SU-DHL-6 (cell line): Measurements from ENCODE around the gene CLEC14A.

Source experiments
- H2AFZ ChIP-seq: fragments of 200-600 bp; sonication (generic); 2 replicates; pipeline ENCODE4 v1.6.1; 2014; ENCODE audit warnings: low read depth, mild to moderate bottlenecking, moderate library complexity, mixed read lengths, antibody characterized with exemption, low read length; ENCODE audit not compliant: severe bottlenecking
- H3F3A ChIP-seq: fragments of 200-600 bp; shearing (Covaris generic); 2 replicates; pipeline ENCODE4 v1.6.0; 2016; ENCODE audit warnings: antibody characterized with exemption, mild to moderate bottlenecking; ENCODE audit not compliant: insufficient read depth
- H3K27ac ChIP-seq: fragments of 200-600 bp; sonication (generic); 2 replicates; pipeline ENCODE4 v1.5.1; 2016; ENCODE audit warnings: low read depth, mild to moderate bottlenecking, low read length, moderate library complexity, mixed read lengths
- H3K27me3 ChIP-seq: fragments of 200-600 bp; sonication (generic), shearing (Covaris generic); 2 replicates; pipeline ENCODE4 v1.6.0; 2014; ENCODE audit warnings: mild to moderate bottlenecking, low read length
- H3K36me3 ChIP-seq: fragments of 200-600 bp; sonication (generic); 2 replicates; pipeline ENCODE4 v1.6.1; 2014; ENCODE audit warnings: mild to moderate bottlenecking, low read length, mixed read lengths
- H3K4me2 ChIP-seq: fragments of 300-600, 200-600 bp; shearing (Covaris generic), sonication (generic); 2 replicates; pipeline ENCODE4 v1.6.0; 2014; ENCODE audit warnings: low read length, low read depth, mild to moderate bottlenecking; ENCODE audit not compliant: poor library complexity, severe bottlenecking
- H3K4me3 ChIP-seq: fragments of 200-600 bp; sonication (generic); 2 replicates; pipeline ENCODE4 v1.5.1; 2014; ENCODE audit warnings: antibody characterized with exemption, low read length, mild to moderate bottlenecking, mixed read lengths; ENCODE audit not compliant: insufficient read depth, poor library complexity, severe bottlenecking
- H3K79me2 ChIP-seq: fragments of 200-600 bp; sonication (generic); 2 replicates; pipeline ENCODE4 v1.6.1; 2014; ENCODE audit warnings: mild to moderate bottlenecking, low read length, moderate library complexity; ENCODE audit not compliant: insufficient read depth
- H3K9ac ChIP-seq: fragments of 200-600 bp; sonication (generic); 2 replicates; pipeline ENCODE4 v1.7.0; 2014; ENCODE audit warnings: mild to moderate bottlenecking, low read length
- H3K9me2 ChIP-seq: fragments of 200-600 bp; sonication (generic); replicated peaks from 2 replicates; pipeline ENCODE4 v1.6.1; 2014; ENCODE audit warnings: low read length; ENCODE audit not compliant: insufficient read depth
- H3K9me3 ChIP-seq: fragments of 200-600 bp; sonication (generic); 2 replicates; pipeline ENCODE4 v1.6.1; 2014; ENCODE audit warnings: low read length, mixed read lengths; ENCODE audit not compliant: insufficient read depth
- H4K20me1 ChIP-seq: fragments of 200-600 bp; sonication (generic); 2 replicates; pipeline ENCODE4 v1.6.1; 2014; ENCODE audit warnings: low read depth, mild to moderate bottlenecking, antibody characterized with exemption, low read length, moderate library complexity, mixed read lengths
- CTCF ChIP-seq: fragments of 200-600 bp; sonication (generic); IDR thresholded peaks from one replicate; pipeline ENCODE4 v1.5.1; 2017; ENCODE audit warnings: antibody characterized with exemption, mild to moderate bottlenecking, low read length, moderate library complexity; ENCODE audit not compliant: insufficient read depth, poor library complexity, severe bottlenecking
- EZH2phosphoT487 ChIP-seq: fragments of 200-600 bp; sonication (generic), shearing (Covaris generic); conservative IDR thresholded peaks from 2 replicates; pipeline ENCODE4 v1.6.1; 2018; ENCODE audit warnings: mild to moderate bottlenecking, antibody characterized with exemption, low read length, moderate library complexity, mixed read lengths

The CLEC14A gene

GRCh38 chr14:38250331-38250730 lies 5.6 kb downstream of the CLEC14A start:
- no peaks in the 10 kb centered on the region for H3K36me3 ChIP-seq
- no peak overlapping the region for H3K27ac ChIP-seq
- H3K27me3 ChIP-seq, result no peaks in the 10 kb centered on the region
- no peaks in the 10 kb centered on the region for H3K9me2 ChIP-seq
- H3K9me3 ChIP-seq, result no peaks in the 10 kb centered on the region
- H3K9ac ChIP-seq, result no peak overlapping the region
- no peaks in the 10 kb centered on the region for H3K79me2 ChIP-seq
- H4K20me1 ChIP-seq, result no peaks in the 10 kb centered on the region
- H2AFZ ChIP-seq, result no peak overlapping the region
- H3K4me2 ChIP-seq, result no peak overlapping the region
- no peaks in the 10 kb centered on the region for H3F3A ChIP-seq
- no peak overlapping the region for H3K4me3 ChIP-seq
- TF ChIP-seq EZH2phosphoT487 (no peak), CTCF (no peak)

GRCh38 chr14:38248321-38249028 lies 7.4 kb downstream of the CLEC14A start:
- Histone ChIP-seq H3K9me3 (no peaks in the 10 kb centered on the region), H3K27me3 (no peaks in the 10 kb centered on the region), H3K36me3 (no peaks in the 10 kb centered on the region), H3F3A (no peaks in the 10 kb centered on the region), H2AFZ (no peak overlapping the region), H3K4me3 (no peak overlapping the region), H3K4me2 (no peak overlapping the region), H4K20me1 (no peaks in the 10 kb centered on the region), H3K9ac (no peak overlapping the region), H3K9me2 (no peaks in the 10 kb centered on the region), H3K79me2 (no peaks in the 10 kb centered on the region), H3K27ac (no peak overlapping the region)
- TF ChIP-seq EZH2phosphoT487 (no peak), CTCF (no peak)

GRCh38 chr14:38243696-38244240 lies 12.1 kb downstream of the CLEC14A start:
- no peaks in the 10 kb centered on the region for H3K36me3 ChIP-seq
- TF ChIP-seq CTCF (no peak), EZH2phosphoT487 (no peak)
- H4K20me1 ChIP-seq, result no peaks in the 10 kb centered on the region
- no peaks in the 10 kb centered on the region for H3F3A ChIP-seq
- H3K27me3 ChIP-seq, result no peaks in the 10 kb centered on the region
- no peak overlapping the region for H2AFZ ChIP-seq
- H3K4me3 ChIP-seq, result no peak overlapping the region
- H3K9me2 ChIP-seq, result no peaks in the 10 kb centered on the region
- no peak overlapping the region for H3K4me2 ChIP-seq
- no peaks in the 10 kb centered on the region for H3K79me2 ChIP-seq
- H3K9me3 ChIP-seq, result no peaks in the 10 kb centered on the region
- H3K9ac ChIP-seq, result no peak overlapping the region
- no peak overlapping the region for H3K27ac ChIP-seq
